K562 (cell line): ENCODE data around the gene ANKMY2. TPM values are rescaled to one million over a fixed set of nuclear protein-coding genes. Genes with fewer than 3 reads are reported as not detected.
A peak's percentile ranks its signal among the peaks of the same experiment; 100 is the strongest.

ENCODE experiments used
- CBFA2T2 ChIP-seq: fragments of 450-650 bp; conservative IDR thresholded peaks from 2 replicates; pipeline ENCODE4 v1.6.1; 2017; ENCODE audit warnings: mild to moderate bottlenecking
- EHMT2 ChIP-seq: fragments of 450-650 bp; IDR thresholded peaks from 2 replicates; pipeline ENCODE4 v1.6.1; 2018; ENCODE audit warnings: antibody characterized with exemption
- ELF4 ChIP-seq: fragments of 450-650 bp; formaldehyde crosslinking; IDR thresholded peaks from 2 replicates; pipeline ENCODE4 v1.4.0; 2022; ENCODE audit warnings: missing genetic modification characterization
- EWSR1 ChIP-seq: fragments of 450-650 bp; IDR thresholded peaks from 2 replicates; pipeline ENCODE4 v1.6.1; 2018; ENCODE audit warnings: borderline replicate concordance, mild to moderate bottlenecking, low read depth, moderate library complexity; ENCODE audit not compliant: partially characterized antibody
- NFIC ChIP-seq: fragments of 450-650 bp; IDR thresholded peaks from 2 replicates; pipeline ENCODE4 v1.6.1; 2017; ENCODE audit warnings: mild to moderate bottlenecking, inconsistent platforms
- NR2F6 ChIP-seq: fragments of 450-650 bp; formaldehyde crosslinking; IDR thresholded peaks from 2 replicates; pipeline ENCODE4 v1.4.0; 2020; ENCODE audit warnings: mild to moderate bottlenecking
- RBM25 ChIP-seq: fragments of 200-400 bp; formaldehyde crosslinking; IDR thresholded peaks from 2 replicates; pipeline ENCODE4 v1.6.1; 2018; ENCODE audit warnings: low read length, low read depth, moderate library complexity; ENCODE audit not compliant: severe bottlenecking
- RCOR1 ChIP-seq, 2 experiments: IDR thresholded peaks; 2 replicates each; pipeline ENCODE4 v1.6.1; 2012; ENCODE audit warnings: low read depth in 2 of 2, low read length in 2 of 2, borderline replicate concordance in 1 of 2, improper control_type of control experiment in 1 of 2
- RHOXF2B ChIP-seq: fragments of 250-450 bp; sonication (Bioruptor Pico); conservative IDR thresholded peaks from 2 replicates; pipeline ENCODE4 v1.5.1; 2021
- SIX5 ChIP-seq, 2 experiments: IDR thresholded peaks; 2 replicates each; pipeline ENCODE4 v1.6.1; 2011; ENCODE audit warnings: low read length in 2 of 2, borderline replicate concordance in 1 of 2, low read depth in 1 of 2, mild to moderate bottlenecking in 1 of 2, moderate library complexity in 1 of 2; ENCODE audit not compliant: insufficient read depth in 1 of 2
- SREBF2 ChIP-seq: sonication (generic); formaldehyde crosslinking; IDR thresholded peaks from 2 replicates; pipeline ENCODE4 v1.4.0; 2020; ENCODE audit warnings: mild to moderate bottlenecking, missing genetic modification reagents
- U2AF1 ChIP-seq: fragments of 200-400 bp; formaldehyde crosslinking; optimal IDR thresholded peaks from 2 replicates; pipeline ENCODE3; 2017; ENCODE audit warnings: mild to moderate bottlenecking, low read depth, low read length, moderate library complexity
- ZNF354B ChIP-seq: fragments of 250-450 bp; sonication (Bioruptor Pico); IDR thresholded peaks from 2 replicates; pipeline ENCODE4 v1.4.0; 2020
- ZNF551 ChIP-seq: fragments of 250-450 bp; sonication (Bioruptor Pico); IDR thresholded peaks from 2 replicates; pipeline ENCODE4 v1.5.0; 2021; ENCODE audit warnings: mild to moderate bottlenecking, moderate library complexity
- ZNF583 ChIP-seq: fragments of 250-450 bp; sonication (Bioruptor Pico); IDR thresholded peaks from 2 replicates; pipeline ENCODE4 v1.4.0; 2020
- ZNF780A ChIP-seq: fragments of 250-450 bp; sonication (Bioruptor Pico); IDR thresholded peaks from 2 replicates; pipeline ENCODE4 v1.5.0; 2021; ENCODE audit warnings: mild to moderate bottlenecking
- polyA plus RNA-seq, 8 experiments: library from polyadenylated mRNA; depleted of rRNA in 4 of 8; stranded (reverse) in 5 of 8; unstranded in 3 of 8; fragments of >200 nt; fragmentation: Nextera tagmentation in 2 of 8; fragmentation: Illumina TruSeq in 1 of 8; extraction: Ambion mirVana in 2 of 8; extraction: Trizol in 1 of 8; gene quantifications; 2 replicates each; pipeline versions ENCODE4 v1.2.1 to v1.2.3, GENCODE V29; 2011 to 2014; ENCODE audit warnings: inconsistent platforms in 1 of 8, missing spikeins in 1 of 8
- total RNA-seq, 7 experiments: library from RNA; depleted of rRNA in 6 of 7; stranded (reverse); fragments of >200 nt in 6 of 7; fragmentation: Illumina TruSeq in 2 of 7; extraction: Trizol in 2 of 7; gene quantifications; 2 replicates each; pipeline versions ENCODE4 v1.2.1 to v1.2.3, GENCODE V29; 2011 to 2021; ENCODE audit warnings: low replicate concordance in 1 of 7
- TF ChIP-seq, protein P1 (sequence below): fragments of 450-650 bp; formaldehyde crosslinking; IDR thresholded peaks from 2 replicates; pipeline ENCODE4 v1.4.0; 2020; ENCODE audit warnings: mild to moderate bottlenecking, moderate library complexity
- TF ChIP-seq, protein P2 (sequence below): fragments of 250-450 bp; sonication (Bioruptor Pico); IDR thresholded peaks from 2 replicates; pipeline ENCODE4 v1.4.0; 2020
- TF ChIP-seq, protein P3 (sequence below): fragments of 250-450 bp; sonication (Bioruptor Pico); IDR thresholded peaks from 2 replicates; pipeline ENCODE4 v1.8.0; 2021; ENCODE audit warnings: mild to moderate bottlenecking, moderate library complexity
- TF ChIP-seq, protein P4 (sequence below): fragments of 250-450 bp; sonication (Bioruptor Pico); IDR thresholded peaks from 2 replicates; pipeline ENCODE4 v1.8.0; 2022; ENCODE audit warnings: inconsistent platforms, mild to moderate bottlenecking, moderate library complexity, borderline replicate concordance
- TF ChIP-seq, protein P5 (sequence below): fragments of 450-650 bp; formaldehyde crosslinking; IDR thresholded peaks from 2 replicates; pipeline ENCODE4 v1.4.0; 2020; ENCODE audit warnings: mild to moderate bottlenecking

Gene ANKMY2
- total and polyA plus RNA-seq, 9 of the 15 experiments (the other 6 are each of a cell fraction or from before 2014, with no cell fraction given): 38.9 to 71.5 (median 48.8) TPM

DNA sequence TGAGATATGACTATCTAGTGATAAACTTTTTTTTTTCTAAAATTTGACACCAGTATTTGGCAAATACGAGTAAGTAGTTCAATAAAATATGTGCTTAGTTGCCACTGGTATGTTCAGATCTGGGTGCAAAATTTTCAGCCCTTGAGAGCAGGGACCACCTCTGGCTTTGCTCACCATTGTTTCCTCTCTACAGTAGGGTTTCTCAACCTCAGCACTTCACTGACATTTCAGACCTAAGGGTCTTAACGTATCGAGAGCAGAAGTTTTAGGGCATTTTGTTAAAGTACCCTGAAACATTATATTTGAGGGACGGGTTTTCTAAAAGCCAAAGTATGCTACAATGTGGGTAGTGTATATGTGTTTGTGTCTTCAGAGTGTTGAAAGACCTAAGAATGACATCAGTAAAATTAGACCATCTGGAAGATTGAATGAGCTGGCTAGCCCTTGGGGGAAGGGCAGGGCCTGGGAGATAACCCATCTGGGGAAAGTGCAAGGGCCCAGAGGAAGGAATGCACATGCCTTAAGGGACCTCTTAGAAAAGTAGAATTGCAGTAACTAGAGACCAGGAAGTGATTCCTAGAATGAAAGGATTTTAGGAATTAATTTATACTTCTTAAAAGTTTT lies 12.2 kb upstream of the ANKMY2 start (continued):
- TF ChIP-seq EHMT2 (peak; percentile 74; the same call in 1 of the 2 replicates), RBM25 (no peak), CBFA2T2 (peak; percentile 71), EWSR1 (no peak), ELF4 (0 out of 2 replicates have a peak, but pooled peaks have one; percentile 5), RHOXF2B (no peak), U2AF1 (no peak), NR2F6 (CRISPR knock-in tag) (no peak), ZNF583 (CRISPR knock-in tag) (no peak), SIX5 (IDR thresholded peaks at IDR 0.05; ENCODE audit: borderline replicate concordance in 1 of 2, insufficient read depth in 1 of 2, low read depth in 1 of 2, low read length in 2 of 2) (no peak), NFIC (peak; percentile 28; the same call in 1 of the 2 replicates), SREBF2 (CRISPR knock-in tag) (no peak), ZNF780A (CRISPR knock-in tag) (no peak), RCOR1 (IDR thresholded peaks at IDR 0.05; ENCODE audit: borderline replicate concordance in 1 of 2, low read depth in 2 of 2, low read length in 2 of 2) (peak; percentile 72 to 88; a peak in 3 of 4 replicates), ZNF551 (no peak), ZNF354B (CRISPR knock-in tag) (no peak)
- TF ChIP-seq, protein P1, sequence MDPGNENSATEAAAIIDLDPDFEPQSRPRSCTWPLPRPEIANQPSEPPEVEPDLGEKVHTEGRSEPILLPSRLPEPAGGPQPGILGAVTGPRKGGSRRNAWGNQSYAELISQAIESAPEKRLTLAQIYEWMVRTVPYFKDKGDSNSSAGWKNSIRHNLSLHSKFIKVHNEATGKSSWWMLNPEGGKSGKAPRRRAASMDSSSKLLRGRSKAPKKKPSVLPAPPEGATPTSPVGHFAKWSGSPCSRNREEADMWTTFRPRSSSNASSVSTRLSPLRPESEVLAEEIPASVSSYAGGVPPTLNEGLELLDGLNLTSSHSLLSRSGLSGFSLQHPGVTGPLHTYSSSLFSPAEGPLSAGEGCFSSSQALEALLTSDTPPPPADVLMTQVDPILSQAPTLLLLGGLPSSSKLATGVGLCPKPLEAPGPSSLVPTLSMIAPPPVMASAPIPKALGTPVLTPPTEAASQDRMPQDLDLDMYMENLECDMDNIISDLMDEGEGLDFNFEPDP (CRISPR knock-in tag): no peak
- TF ChIP-seq, protein P2, sequence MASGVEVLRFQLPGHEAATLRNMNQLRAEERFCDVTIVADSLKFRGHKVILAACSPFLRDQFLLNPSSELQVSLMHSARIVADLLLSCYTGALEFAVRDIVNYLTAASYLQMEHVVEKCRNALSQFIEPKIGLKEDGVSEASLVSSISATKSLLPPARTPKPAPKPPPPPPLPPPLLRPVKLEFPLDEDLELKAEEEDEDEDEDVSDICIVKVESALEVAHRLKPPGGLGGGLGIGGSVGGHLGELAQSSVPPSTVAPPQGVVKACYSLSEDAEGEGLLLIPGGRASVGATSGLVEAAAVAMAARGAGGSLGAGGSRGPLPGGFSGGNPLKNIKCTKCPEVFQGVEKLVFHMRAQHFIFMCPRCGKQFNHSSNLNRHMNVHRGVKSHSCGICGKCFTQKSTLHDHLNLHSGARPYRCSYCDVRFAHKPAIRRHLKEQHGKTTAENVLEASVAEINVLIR (CRISPR knock-in tag): no peak
- TF ChIP-seq, protein P3, sequence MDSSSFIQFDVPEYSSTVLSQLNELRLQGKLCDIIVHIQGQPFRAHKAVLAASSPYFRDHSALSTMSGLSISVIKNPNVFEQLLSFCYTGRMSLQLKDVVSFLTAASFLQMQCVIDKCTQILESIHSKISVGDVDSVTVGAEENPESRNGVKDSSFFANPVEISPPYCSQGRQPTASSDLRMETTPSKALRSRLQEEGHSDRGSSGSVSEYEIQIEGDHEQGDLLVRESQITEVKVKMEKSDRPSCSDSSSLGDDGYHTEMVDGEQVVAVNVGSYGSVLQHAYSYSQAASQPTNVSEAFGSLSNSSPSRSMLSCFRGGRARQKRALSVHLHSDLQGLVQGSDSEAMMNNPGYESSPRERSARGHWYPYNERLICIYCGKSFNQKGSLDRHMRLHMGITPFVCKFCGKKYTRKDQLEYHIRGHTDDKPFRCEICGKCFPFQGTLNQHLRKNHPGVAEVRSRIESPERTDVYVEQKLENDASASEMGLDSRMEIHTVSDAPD (CRISPR knock-in tag): no peak
- TF ChIP-seq, protein P4, sequence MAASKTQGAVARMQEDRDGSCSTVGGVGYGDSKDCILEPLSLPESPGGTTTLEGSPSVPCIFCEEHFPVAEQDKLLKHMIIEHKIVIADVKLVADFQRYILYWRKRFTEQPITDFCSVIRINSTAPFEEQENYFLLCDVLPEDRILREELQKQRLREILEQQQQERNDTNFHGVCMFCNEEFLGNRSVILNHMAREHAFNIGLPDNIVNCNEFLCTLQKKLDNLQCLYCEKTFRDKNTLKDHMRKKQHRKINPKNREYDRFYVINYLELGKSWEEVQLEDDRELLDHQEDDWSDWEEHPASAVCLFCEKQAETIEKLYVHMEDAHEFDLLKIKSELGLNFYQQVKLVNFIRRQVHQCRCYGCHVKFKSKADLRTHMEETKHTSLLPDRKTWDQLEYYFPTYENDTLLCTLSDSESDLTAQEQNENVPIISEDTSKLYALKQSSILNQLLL: no peak
- TF ChIP-seq, protein P5, sequence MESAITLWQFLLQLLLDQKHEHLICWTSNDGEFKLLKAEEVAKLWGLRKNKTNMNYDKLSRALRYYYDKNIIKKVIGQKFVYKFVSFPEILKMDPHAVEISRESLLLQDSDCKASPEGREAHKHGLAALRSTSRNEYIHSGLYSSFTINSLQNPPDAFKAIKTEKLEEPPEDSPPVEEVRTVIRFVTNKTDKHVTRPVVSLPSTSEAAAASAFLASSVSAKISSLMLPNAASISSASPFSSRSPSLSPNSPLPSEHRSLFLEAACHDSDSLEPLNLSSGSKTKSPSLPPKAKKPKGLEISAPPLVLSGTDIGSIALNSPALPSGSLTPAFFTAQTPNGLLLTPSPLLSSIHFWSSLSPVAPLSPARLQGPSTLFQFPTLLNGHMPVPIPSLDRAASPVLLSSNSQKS (CRISPR knock-in tag): no peak
